ENCODE data around the gene METTL8.

Gene METTL8

GRCh38 chr2:171411791-171412483, 21.9 kb downstream of the METTL8 start:
- H3K9ac ChIP-seq (ENCODE audit: low read depth, low read length): no peak overlapping the region
- no peaks in the 10 kb centered on the region for H3K36me3 ChIP-seq (ENCODE audit: insufficient read depth, low read length)
- H2AFZ ChIP-seq (ENCODE audit: low read depth, low read length): no peak overlapping the region
- H3K27ac ChIP-seq (ENCODE audit: low read length): no peak overlapping the region
- peaks cover 2% of the 10 kb centered on the region; the same call in 1 of the 2 replicates for H3K79me2 ChIP-seq (ENCODE audit: insufficient read depth, low read length)
- no peak overlapping the region for H3K4me3 ChIP-seq (ENCODE audit: low read depth in 1 of 2, low read length in 2 of 2)
- DNase-seq (no peak), ATAC-seq (ENCODE audit: insufficient read depth, low read depth) (no peak)
- no peaks in the 10 kb centered on the region for H3K27me3 ChIP-seq (ENCODE audit: insufficient read depth, low read length, poor library complexity)
- no peak overlapping the region for H3K4me2 ChIP-seq (ENCODE audit: insufficient read depth, low read length)
- TF ChIP-seq EZH2 (IDR thresholded peaks at IDR 0.05; ENCODE audit: borderline replicate concordance, low read depth, low read length, severe bottlenecking) (no peak), CTCF (IDR thresholded peaks at IDR 0.05; ENCODE audit: borderline replicate concordance, extremely low read depth, low read length, poor library complexity, severe bottlenecking) (no peak)
- 0 out of 2 replicates have a peak, but pooled peaks cover 3% of the 10 kb centered on the region for H3K4me1 ChIP-seq (ENCODE audit: insufficient read depth, low read length)
- no peaks in the 10 kb centered on the region for H3K9me3 ChIP-seq (ENCODE audit: insufficient read depth, low read length, severe bottlenecking)
- no peaks in the 10 kb centered on the region for H4K20me1 ChIP-seq (ENCODE audit: insufficient read depth, low read length)

- TF ChIP-seq EZH2 (IDR thresholded peaks at IDR 0.05; ENCODE audit: borderline replicate concordance, low read depth, low read length, severe bottlenecking): no peak
- TF ChIP-seq CTCF (IDR thresholded peaks at IDR 0.05; ENCODE audit: borderline replicate concordance, extremely low read depth, low read length, poor library complexity, severe bottlenecking): no peak
- no peak for ATAC-seq (ENCODE audit: insufficient read depth, low read depth)
- H3K4me1 ChIP-seq (ENCODE audit: insufficient read depth, low read length): 0 out of 2 replicates have a peak, but pooled peaks cover 3% of the 10 kb centered on the region
- no peaks in the 10 kb centered on the region for H3K36me3 ChIP-seq (ENCODE audit: insufficient read depth, low read length)
- no peaks in the 10 kb centered on the region for H3K9me3 ChIP-seq (ENCODE audit: insufficient read depth, low read length, severe bottlenecking)
- no peak for DNase-seq
- H2AFZ ChIP-seq (ENCODE audit: low read depth, low read length): no peak overlapping the region
- H3K4me2 ChIP-seq (ENCODE audit: insufficient read depth, low read length): no peak overlapping the region
- no peaks in the 10 kb centered on the region for H4K20me1 ChIP-seq (ENCODE audit: insufficient read depth, low read length)
- H3K4me3 ChIP-seq (ENCODE audit: low read depth in 1 of 2, low read length in 2 of 2): no peak overlapping the region
- H3K79me2 ChIP-seq (ENCODE audit: insufficient read depth, low read length): peaks cover 2% of the 10 kb centered on the region; the same call in 1 of the 2 replicates
- no peak overlapping the region for H3K27ac ChIP-seq (ENCODE audit: low read length)
- H3K27me3 ChIP-seq (ENCODE audit: insufficient read depth, low read length, poor library complexity): no peaks in the 10 kb centered on the region
- no peak overlapping the region for H3K9ac ChIP-seq (ENCODE audit: low read depth, low read length)
These were observed 22.6 kb downstream of the METTL8 start for GRCh38 chr2:171411214-171411613.

GRCh38 chr2:171410624-171411023, 23.2 kb downstream of the METTL8 start:
- Histone ChIP-seq H4K20me1 (ENCODE audit: insufficient read depth, low read length) (no peaks in the 10 kb centered on the region), H3K4me3 (ENCODE audit: low read depth in 1 of 2, low read length in 2 of 2) (no peak overlapping the region), H2AFZ (ENCODE audit: low read depth, low read length) (no peak overlapping the region), H3K79me2 (ENCODE audit: insufficient read depth, low read length) (peaks cover under 1% of the 10 kb centered on the region; the same call in 1 of the 2 replicates), H3K36me3 (ENCODE audit: insufficient read depth, low read length) (no peaks in the 10 kb centered on the region), H3K4me2 (ENCODE audit: insufficient read depth, low read length) (no peak overlapping the region), H3K27me3 (ENCODE audit: insufficient read depth, low read length, poor library complexity) (no peaks in the 10 kb centered on the region), H3K4me1 (ENCODE audit: insufficient read depth, low read length) (0 out of 2 replicates have a peak, but pooled peaks cover 3% of the 10 kb centered on the region), H3K9ac (ENCODE audit: low read depth, low read length) (no peak overlapping the region), H3K9me3 (ENCODE audit: insufficient read depth, low read length, severe bottlenecking) (no peaks in the 10 kb centered on the region), H3K27ac (ENCODE audit: low read length) (no peak overlapping the region)
- no peak for TF ChIP-seq CTCF (IDR thresholded peaks at IDR 0.05; ENCODE audit: borderline replicate concordance, extremely low read depth, low read length, poor library complexity, severe bottlenecking)
- no peak for TF ChIP-seq EZH2 (IDR thresholded peaks at IDR 0.05; ENCODE audit: borderline replicate concordance, low read depth, low read length, severe bottlenecking)
- DNase-seq (no peak), ATAC-seq (ENCODE audit: insufficient read depth, low read depth) (no peak)

Data from DND-41 (cell line).